Ammon's horn (tissue), 1 donor: Measurements from ENCODE around the gene PCMT1.

Experiments used
- DNase-seq: peaks from one replicate; pipeline ENCODE4 v3.0.0-alpha.2; 2016; ENCODE audit warnings: low spot score

The PCMT1 gene

GRCh38 chr6:149855040-149855654, 105.6 kb downstream of the PCMT1 start:
- DNase-seq: no peak

- no peak for DNase-seq
These were observed 106.2 kb downstream of the PCMT1 start for GRCh38 chr6:149855741-149856140.

GRCh38 chr6:149856256-149856994, 106.9 kb downstream of the PCMT1 start:
- DNase-seq: no peak

- DNase-seq: no peak
These were observed 108.0 kb downstream of the PCMT1 start for GRCh38 chr6:149857541-149857940.

- DNase-seq: no peak
These were observed 109.8 kb downstream of the PCMT1 start for GRCh38 chr6:149859368-149859767.

GRCh38 chr6:149859938-149860337, 110.4 kb downstream of the PCMT1 start:
- no peak for DNase-seq

- no peak for DNase-seq
These were observed 110.9 kb downstream of the PCMT1 start for GRCh38 chr6:149860513-149860833.
